HepG2 (cell line): ENCODE results near the gene DCUN1D3. TPM values are rescaled to one million over a fixed set of nuclear protein-coding genes. Genes with fewer than 3 reads are reported as not detected.

Experiments
- CHCHD3 ChIP-seq: sonication (generic); formaldehyde crosslinking; IDR thresholded peaks from 2 replicates; pipeline ENCODE4 v1.8.0; 2022; ENCODE audit warnings: mild to moderate bottlenecking, missing genetic modification reagents, moderate library complexity
- DRAP1 ChIP-seq: IDR thresholded peaks from 2 replicates; pipeline ENCODE4 v1.6.1; 2016; ENCODE audit warnings: missing genetic modification reagents, missing compliant biosample characterization
- GATAD2A ChIP-seq: IDR thresholded peaks from 2 replicates; pipeline ENCODE4 v1.6.1; 2016
- JARID2 ChIP-seq: sonication (generic); formaldehyde crosslinking; IDR thresholded peaks from 2 replicates; pipeline ENCODE4 v1.8.1; 2023; ENCODE audit warnings: missing genetic modification reagents, inconsistent platforms; ENCODE audit not compliant: insufficient replicate concordance
- MAX ChIP-seq: IDR thresholded peaks from 2 replicates; pipeline ENCODE4 v1.6.1; 2012; ENCODE audit warnings: inconsistent platforms
- PAXIP1 ChIP-seq: sonication (generic); formaldehyde crosslinking; conservative IDR thresholded peaks from 2 replicates; pipeline ENCODE4 v1.4.0; 2020; ENCODE audit warnings: mild to moderate bottlenecking, missing genetic modification reagents, moderate library complexity
- PHF21A ChIP-seq: sonication (generic); formaldehyde crosslinking; IDR thresholded peaks from 2 replicates; pipeline ENCODE4 v1.5.0; 2020; ENCODE audit warnings: mild to moderate bottlenecking, missing genetic modification reagents
- POGZ ChIP-seq: sonication (generic); formaldehyde crosslinking; IDR thresholded peaks from 2 replicates; pipeline ENCODE4 v1.4.0; 2020; ENCODE audit warnings: mild to moderate bottlenecking, missing genetic modification reagents
- PRPF4 ChIP-seq: fragments of 200-400 bp; formaldehyde crosslinking; IDR thresholded peaks from 2 replicates; pipeline ENCODE4 v1.6.1; 2016; ENCODE audit warnings: low read length, low read depth; ENCODE audit not compliant: poor library complexity, severe bottlenecking
- RAD51 ChIP-seq: fragments of 450-650 bp; IDR thresholded peaks from 2 replicates; pipeline ENCODE4 v1.6.1; 2016; ENCODE audit warnings: borderline replicate concordance
- SCMH1 ChIP-seq: sonication (generic); formaldehyde crosslinking; IDR thresholded peaks from 2 replicates; pipeline ENCODE4 v1.9.0; 2021; ENCODE audit warnings: missing genetic modification reagents, mild to moderate bottlenecking, borderline replicate concordance
- SMC3 ChIP-seq: IDR thresholded peaks from 2 replicates; pipeline ENCODE4 v1.6.1; 2011; ENCODE audit warnings: low read length, improper control_type of control experiment
- SPEN ChIP-seq: sonication (generic); formaldehyde crosslinking; IDR thresholded peaks from 2 replicates; pipeline ENCODE4 v1.5.1; 2020; ENCODE audit warnings: low read depth, mild to moderate bottlenecking, missing genetic modification reagents
- TAF1 ChIP-seq: sonication (generic); formaldehyde crosslinking; IDR thresholded peaks from 2 replicates; pipeline ENCODE4 v1.4.0; 2020; ENCODE audit warnings: missing genetic modification reagents
- TEF ChIP-seq: sonication (generic); formaldehyde crosslinking; IDR thresholded peaks from 2 replicates; pipeline ENCODE4 v1.5.0; 2020; ENCODE audit warnings: missing genetic modification reagents
- TRIM24 ChIP-seq: sonication (generic); formaldehyde crosslinking; IDR thresholded peaks from 2 replicates; pipeline ENCODE4 v1.8.0; 2022; ENCODE audit warnings: mild to moderate bottlenecking, missing genetic modification reagents
- ZGPAT ChIP-seq: IDR thresholded peaks from 2 replicates; pipeline ENCODE4 v1.6.1; 2016; ENCODE audit warnings: mild to moderate bottlenecking
- ZNF414 ChIP-seq: sonication (generic); formaldehyde crosslinking; IDR thresholded peaks from 2 replicates; pipeline ENCODE4 v1.5.0; 2020; ENCODE audit warnings: missing genetic modification reagents
- ZNF572 ChIP-seq: sonication (generic); formaldehyde crosslinking; IDR thresholded peaks from 2 replicates; pipeline ENCODE4 v1.5.1; 2020; ENCODE audit warnings: mild to moderate bottlenecking, missing genetic modification reagents
- ZNF619 ChIP-seq: sonication (generic); formaldehyde crosslinking; IDR thresholded peaks from 2 replicates; pipeline ENCODE4 v1.4.0; 2020; ENCODE audit warnings: mild to moderate bottlenecking, missing genetic modification reagents
- ZNF747 ChIP-seq: sonication (generic); formaldehyde crosslinking; IDR thresholded peaks from 2 replicates; pipeline ENCODE4 v1.8.1; 2023; ENCODE audit warnings: missing genetic modification reagents, mild to moderate bottlenecking, borderline replicate concordance
- ZSCAN5A ChIP-seq: sonication (generic); formaldehyde crosslinking; IDR thresholded peaks from 2 replicates; pipeline ENCODE4 v1.8.0; 2022; ENCODE audit warnings: mild to moderate bottlenecking, missing genetic modification reagents, borderline replicate concordance
- polyA plus RNA-seq, 8 experiments: library from polyadenylated mRNA; depleted of rRNA in 3 of 8; stranded (reverse) in 7 of 8; unstranded in 1 of 8; fragments of >200 nt; fragmentation: Illumina TruSeq in 4 of 8; extraction: Trizol in 4 of 8; gene quantifications; 2 replicates each; pipeline versions ENCODE4 v1.2.1 to v1.2.3, GENCODE V29; 2011 to 2016; ENCODE audit warnings: low read depth in 4 of 8, missing spikeins in 1 of 8, mixed read lengths in 1 of 8; ENCODE audit not compliant: insufficient read depth in 1 of 8
- total RNA-seq, 5 experiments: library from RNA; depleted of rRNA; stranded (reverse); fragments of >200 nt; fragmentation: Illumina TruSeq; extraction: Trizol; gene quantifications; 2 replicates each; pipeline ENCODE4 v1.2.3, GENCODE V29; 2016; ENCODE audit warnings: low read depth in 1 of 5

DCUN1D3 gene
- total and polyA plus RNA-seq, 2 of the 13 experiments (the other 11 are each of a cell fraction or from before 2014, with no cell fraction given), result 5.0 to 19.3 TPM

- TF ChIP-seq PRPF4, result no peak
- TF ChIP-seq PHF21A (CRISPR knock-in tag), result no peak
- no peak for TF ChIP-seq ZNF414 (CRISPR knock-in tag)
- no peak for TF ChIP-seq ZSCAN5A (CRISPR knock-in tag)
- no peak for TF ChIP-seq CHCHD3
- TF ChIP-seq POGZ (CRISPR knock-in tag), result no peak
- TF ChIP-seq JARID2, result no peak
- no peak for TF ChIP-seq TEF (CRISPR knock-in tag)
- TF ChIP-seq ZNF572, result no peak
- TF ChIP-seq ZNF619 (CRISPR knock-in tag), result no peak
- peak; percentile 23; the same call in 1 of the 2 replicates for TF ChIP-seq TAF1 (CRISPR knock-in tag)
- TF ChIP-seq DRAP1 (CRISPR knock-in tag), result 0 out of 2 replicates have a peak, but pooled peaks have one; percentile 27
- TF ChIP-seq MAX, result no peak
- TF ChIP-seq SPEN (CRISPR knock-in tag), result no peak
- no peak for TF ChIP-seq ZGPAT (CRISPR knock-in tag)
- peak; percentile 49; the same call in 1 of the 2 replicates for TF ChIP-seq GATAD2A (CRISPR knock-in tag)
- no peak for TF ChIP-seq TRIM24
- TF ChIP-seq ZNF747 (CRISPR knock-in tag), result no peak
- peak; percentile 13; the same call in 1 of the 2 replicates for TF ChIP-seq SMC3
- TF ChIP-seq RAD51, result no peak
- no peak for TF ChIP-seq PAXIP1
- TF ChIP-seq SCMH1 (CRISPR knock-in tag), result no peak
Observed at GRCh38 chr16:20897253-20897897, 2.8 kb downstream of the DCUN1D3 start (continued).
